ENCODE measurements around the gene TLK2.

DNA sequence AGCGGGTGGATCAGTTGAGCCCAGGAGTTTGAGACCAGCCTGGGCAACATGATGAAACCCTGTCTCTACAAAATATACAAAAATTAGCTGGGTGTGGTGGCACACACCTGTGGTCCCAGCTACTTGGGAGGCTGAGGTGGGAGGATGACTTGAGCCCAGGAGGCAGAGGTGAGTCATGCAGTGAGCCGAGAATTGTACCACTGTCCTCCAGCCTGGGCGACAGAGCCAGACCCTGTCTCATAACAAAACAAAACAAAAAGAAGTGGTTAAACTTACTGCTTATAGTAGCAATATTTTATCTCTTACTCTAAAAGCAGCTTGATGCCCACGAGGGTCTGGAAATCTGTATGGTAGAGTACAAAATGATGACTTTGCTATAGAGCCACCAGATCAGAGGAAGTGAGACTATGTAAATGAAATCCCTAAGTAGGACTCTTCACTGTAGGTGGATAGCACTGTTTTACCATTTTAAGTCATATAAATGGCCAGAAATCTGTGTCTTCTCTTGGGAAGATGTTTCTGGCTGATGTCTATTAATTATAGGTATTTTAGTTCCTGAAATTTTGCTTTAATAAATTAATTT lies 88.5 kb downstream of the TLK2 start:
- TF ChIP-seq, protein P1, sequence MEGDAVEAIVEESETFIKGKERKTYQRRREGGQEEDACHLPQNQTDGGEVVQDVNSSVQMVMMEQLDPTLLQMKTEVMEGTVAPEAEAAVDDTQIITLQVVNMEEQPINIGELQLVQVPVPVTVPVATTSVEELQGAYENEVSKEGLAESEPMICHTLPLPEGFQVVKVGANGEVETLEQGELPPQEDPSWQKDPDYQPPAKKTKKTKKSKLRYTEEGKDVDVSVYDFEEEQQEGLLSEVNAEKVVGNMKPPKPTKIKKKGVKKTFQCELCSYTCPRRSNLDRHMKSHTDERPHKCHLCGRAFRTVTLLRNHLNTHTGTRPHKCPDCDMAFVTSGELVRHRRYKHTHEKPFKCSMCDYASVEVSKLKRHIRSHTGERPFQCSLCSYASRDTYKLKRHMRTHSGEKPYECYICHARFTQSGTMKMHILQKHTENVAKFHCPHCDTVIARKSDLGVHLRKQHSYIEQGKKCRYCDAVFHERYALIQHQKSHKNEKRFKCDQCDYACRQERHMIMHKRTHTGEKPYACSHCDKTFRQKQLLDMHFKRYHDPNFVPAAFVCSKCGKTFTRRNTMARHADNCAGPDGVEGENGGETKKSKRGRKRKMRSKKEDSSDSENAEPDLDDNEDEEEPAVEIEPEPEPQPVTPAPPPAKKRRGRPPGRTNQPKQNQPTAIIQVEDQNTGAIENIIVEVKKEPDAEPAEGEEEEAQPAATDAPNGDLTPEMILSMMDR (IDR thresholded peaks at IDR 0.05; ENCODE audit: poor library complexity, severe bottlenecking) = no peak
- TF ChIP-seq RAD21 (conservative IDR thresholded peaks at IDR 0.05) (no peak), TAF1 (IDR thresholded peaks at IDR 0.05; ENCODE audit: low read depth) (no peak), EZH2 (IDR thresholded peaks at IDR 0.05; ENCODE audit: borderline replicate concordance, insufficient read depth, low read length, poor library complexity, severe bottlenecking) (no peak), POLR2AphosphoS5 (IDR thresholded peaks at IDR 0.05) (no peak), EP300 (conservative IDR thresholded peaks at IDR 0.05; ENCODE audit: poor library complexity, severe bottlenecking) (no peak), MXI1 (conservative IDR thresholded peaks at IDR 0.05; ENCODE audit: poor library complexity, severe bottlenecking) (no peak)

Measured in neural cell (in vitro differentiated cells).